K562 (cell line): Measurements from ENCODE around the gene SYT17. TPM values are rescaled to one million over a fixed set of nuclear protein-coding genes. Genes with fewer than 3 reads are reported as not detected.

Experiments
- ATAC-seq: fragments of 200-7000 bp; cut with Tn5 transposase; 3 replicates; pipeline ENCODE4 v1.9.1; 2020; ENCODE audit warnings: moderate library complexity
- BruUV-seq: library from RNA; stranded (reverse); fragments of 400-500 nt; replicated peaks from 2 replicates; lab custom pipeline; 2021; lab: Mats Ljungman, UMichigan
- CTCF ChIA-PET: fragments of 300-600 bp; formaldehyde crosslinking; extraction: SDS; loops from one replicate; lab custom pipeline; 2021; ENCODE audit warnings: low intra/inter-chr PET ratio; lab: Yijun Ruan, JAX
- POLR2A ChIA-PET: fragments of 300-600, 350-650 bp; sonication (Branson Sonifier 250); formaldehyde crosslinking; extraction: SDS; loops from one replicate; lab custom pipeline; 2021; ENCODE audit warnings: antibody characterized with exemption, inconsistent platforms; lab: Yijun Ruan, JAX
- DNase-seq, 4 experiments: peaks; one replicate each; pipeline versions ENCODE4 v3.0.0 to v3.0.0-alpha.2; 2011 to 2018; ENCODE audit warnings: low spot score in 3 of 4, mixed read lengths in 3 of 4; ENCODE audit errors: extremely low read depth in 1 of 4
- FAIRE-seq: peaks from 2 replicates; lab custom pipeline; 2011; peaks lifted over from hg19 to GRCh38; lab: Jason Lieb, UNC
- H2AFZ ChIP-seq: 2 replicates; pipeline ENCODE4 v1.6.0; 2011; ENCODE audit warnings: low read depth, low read length, control low read depth, inconsistent platforms
- H3K27ac ChIP-seq: fragments of 200-600 bp; 3 replicates; pipeline ENCODE4 v1.8.0; 2011; ENCODE audit warnings: low read depth, mild to moderate bottlenecking, control low read depth, inconsistent platforms, low read length, moderate library complexity, mixed read lengths; ENCODE audit errors: extremely low read depth
- H3K27me3 ChIP-seq, 2 experiments: fragments of 300-600 bp in 1 of 2; 2 replicates in 1 of 2; 3 replicates in 1 of 2; pipeline versions ENCODE4 v1.6.0 to v1.8.0; 2011; ENCODE audit warnings: inconsistent platforms in 2 of 2, low read length in 2 of 2, mild to moderate bottlenecking in 1 of 2, mixed read lengths in 1 of 2, moderate library complexity in 1 of 2; ENCODE audit not compliant: control insufficient read depth in 2 of 2, insufficient read depth in 2 of 2
- H3K36me3 ChIP-seq: fragments of 300-600 bp; 3 replicates; pipeline ENCODE4 v1.8.0; 2011; ENCODE audit warnings: mild to moderate bottlenecking, low read length, inconsistent platforms; ENCODE audit not compliant: control insufficient read depth, insufficient read depth
- H3K4me1 ChIP-seq, 2 experiments: fragments of 200-600 bp in 1 of 2; replicated peaks in 1 of 2; 2 replicates in 1 of 2; 3 replicates in 1 of 2; pipeline versions ENCODE4 v1.5.1 to v1.8.0; 2011; ENCODE audit warnings: inconsistent platforms in 2 of 2, low read length in 2 of 2, mild to moderate bottlenecking in 1 of 2, mixed read lengths in 1 of 2, moderate library complexity in 1 of 2; ENCODE audit not compliant: control insufficient read depth in 2 of 2, insufficient read depth in 2 of 2
- H3K4me2 ChIP-seq: 2 replicates; pipeline ENCODE4 v1.6.1; 2011; ENCODE audit warnings: low read length, control low read depth, inconsistent platforms, mixed read lengths; ENCODE audit not compliant: insufficient read depth
- H3K4me3 ChIP-seq: fragments of 200-600 bp; sonication (generic), shearing (Covaris generic); 2 replicates; pipeline ENCODE4 v1.5.1; 2016; ENCODE audit warnings: control low read depth, inconsistent platforms
- H3K79me2 ChIP-seq: fragments of 200-600 bp; 3 replicates; pipeline ENCODE4 v1.8.0; 2011; ENCODE audit warnings: low read length, inconsistent platforms; ENCODE audit not compliant: control insufficient read depth, insufficient read depth
- H3K9ac ChIP-seq, 2 experiments: 2 replicates each; pipeline versions ENCODE4 v1.6.0 to v1.6.1; 2011; ENCODE audit warnings: low read depth in 2 of 2, low read length in 2 of 2, control low read depth in 1 of 2, inconsistent platforms in 1 of 2, mild to moderate bottlenecking in 1 of 2, mixed read lengths in 1 of 2; ENCODE audit not compliant: insufficient read depth in 1 of 2
- H3K9me1 ChIP-seq: one replicate; pipeline ENCODE4 v1.6.0; 2011; ENCODE audit warnings: inconsistent platforms, mild to moderate bottlenecking, low read length, moderate library complexity; ENCODE audit not compliant: control insufficient read depth, insufficient read depth
- H3K9me3 ChIP-seq: replicated peaks from 2 replicates; pipeline ENCODE4 v1.5.1; 2011; ENCODE audit warnings: low read depth, low read length, inconsistent platforms; ENCODE audit not compliant: control insufficient read depth, insufficient read depth
- H4K20me1 ChIP-seq: replicated peaks from 2 replicates; pipeline ENCODE4 v1.6.1; 2011; ENCODE audit warnings: low read length, inconsistent platforms, mixed read lengths; ENCODE audit not compliant: control insufficient read depth, insufficient read depth
- KAT7 ChIP-seq: sonication (generic); formaldehyde crosslinking; IDR thresholded peaks from 2 replicates; pipeline ENCODE4 v1.8.0; 2022; ENCODE audit warnings: missing genetic modification reagents, mild to moderate bottlenecking, borderline replicate concordance
- MCM5 ChIP-seq: fragments of 450-650 bp; IDR thresholded peaks from 2 replicates; pipeline ENCODE4 v1.6.1; 2016; ENCODE audit warnings: low read depth
- SRSF1 ChIP-seq: fragments of 200-400 bp; formaldehyde crosslinking; IDR thresholded peaks from 2 replicates; pipeline ENCODE4 v1.6.1; 2017; ENCODE audit warnings: mild to moderate bottlenecking, low read depth, low read length, moderate library complexity
- U2AF2 ChIP-seq: fragments of 200-400 bp; formaldehyde crosslinking; optimal IDR thresholded peaks from 2 replicates; pipeline ENCODE3; 2017; ENCODE audit warnings: low read depth, mild to moderate bottlenecking, low read length
- ZC3H4 ChIP-seq: sonication (generic); formaldehyde crosslinking; IDR thresholded peaks from 2 replicates; pipeline ENCODE4 v1.9.0; 2021; ENCODE audit warnings: missing genetic modification reagents, borderline replicate concordance
- ZNF23 ChIP-seq: fragments of 250-450 bp; sonication (Bioruptor Pico); IDR thresholded peaks from 2 replicates; pipeline ENCODE4 v1.4.0; 2020; ENCODE audit warnings: mild to moderate bottlenecking
- ZNF644 ChIP-seq: fragments of 200-800 bp; sonication (Bioruptor generic); IDR thresholded peaks from 2 replicates; pipeline ENCODE4 v1.6.1; 2016; ENCODE audit warnings: low read depth, missing genetic modification characterization, missing compliant biosample characterization
- ZNF77 ChIP-seq: fragments of 250-450 bp; sonication (Bioruptor Pico); IDR thresholded peaks from 2 replicates; pipeline ENCODE4 v1.5.0; 2020
- WGBS: fragments of 100-300 bp; shearing (Covaris generic); methylation state at CpG from one replicate; pipeline ENCODE4 v1.1.6; 2016; ENCODE audit warnings: low coverage, mixed read lengths; ENCODE audit not compliant: insufficient coverage; ENCODE audit errors: missing lambda C conversion rate; 5-methylcytosine and 5-hydroxymethylcytosine counted together
- in situ Hi-C: fragments of 300-500 bp; cut with MboI; formaldehyde crosslinking; loops from 4 replicates; pipeline ENCODE4 v1.15.0; 2018; ENCODE audit warnings: inconsistent platforms, mixed read lengths
- intact Hi-C: fragments of 100-400 bp; cut with micrococcal nuclease; formaldehyde crosslinking; loops from 2 replicates; pipeline ENCODE4 v1.14.2; 2022
- polyA plus RNA-seq, 8 experiments: library from polyadenylated mRNA; depleted of rRNA in 4 of 8; stranded (reverse) in 5 of 8; unstranded in 3 of 8; fragments of >200 nt; fragmentation: Nextera tagmentation in 2 of 8; fragmentation: Illumina TruSeq in 1 of 8; extraction: Ambion mirVana in 2 of 8; extraction: Trizol in 1 of 8; gene quantifications; 2 replicates each; pipeline versions ENCODE4 v1.2.1 to v1.2.3, GENCODE V29; 2011 to 2014; ENCODE audit warnings: inconsistent platforms in 1 of 8, missing spikeins in 1 of 8
- total RNA-seq, 7 experiments: library from RNA; depleted of rRNA in 6 of 7; stranded (reverse); fragments of >200 nt in 6 of 7; fragmentation: Illumina TruSeq in 2 of 7; extraction: Trizol in 2 of 7; gene quantifications; 2 replicates each; pipeline versions ENCODE4 v1.2.1 to v1.2.3, GENCODE V29; 2011 to 2021; ENCODE audit warnings: low replicate concordance in 1 of 7

The SYT17 gene
- total and polyA plus RNA-seq, 9 of the 15 experiments (the other 6 are each of a cell fraction or from before 2014, with no cell fraction given), result not detected

- Histone ChIP-seq H2AFZ (no peak overlapping the region), H3K36me3 (no peaks in the 10 kb centered on the region), H3K9ac (no peak overlapping the region), H3K4me1 (no peaks in the 10 kb centered on the region), H3K9me3 (0 out of 2 replicates have a peak, but pooled peaks cover 1% of the 10 kb centered on the region), H3K27ac (no peak overlapping the region), H4K20me1 (no peaks in the 10 kb centered on the region), H3K9me1 (no peaks in the 10 kb centered on the region), H3K4me2 (no peak overlapping the region), H3K4me3 (no peak overlapping the region), H3K27me3 (peaks cover 3 to 7% of the 10 kb centered on the region in 2 experiments; a peak in 3 of 5 replicates), H3K79me2 (no peaks in the 10 kb centered on the region)
- FAIRE-seq, result no peak
- in situ Hi-C loops, result no loop called here
- 0% methylated on average over 5 of the region's 5 CpGs for whole genome bisulfite sequencing
- no TSS peak for BruUV-seq
- CTCF ChIA-PET, result no interaction called here
- intact Hi-C loops, result no loop called here
- POLR2A ChIA-PET, result no interaction called here
- ATAC-seq, result no peak
- TF ChIP-seq ZNF23 (CRISPR knock-in tag) (no peak), SRSF1 (no peak), U2AF2 (no peak), ZC3H4 (CRISPR knock-in tag) (no peak), ZNF77 (CRISPR knock-in tag) (no peak), ZNF644 (tag) (no peak), KAT7 (CRISPR knock-in tag) (no peak), MCM5 (no peak)
- no peak for DNase-seq
These were observed 64.9 kb downstream of the SYT17 start for GRCh38 chr16:19232988-19233387.
